GM18519 (cell line): Measurements from ENCODE around the gene ACAN.

Experiments used
- ATAC-seq: cut with Tn5 transposase; IDR thresholded peaks from one replicate; pipeline ENCODE4 v1.9.1; 2021; ENCODE audit warnings: mild to moderate bottlenecking, moderate library complexity; ENCODE audit not compliant: unreplicated experiment, low FRiP score

ACAN gene

GRCh38 chr15:88874275-88874674, 71.0 kb downstream of the ACAN start:
- no peak for ATAC-seq

- ATAC-seq = no peak
Measured at GRCh38 chr15:88874684-88875083, 71.4 kb downstream of the ACAN start.

- ATAC-seq = no peak
Measured at GRCh38 chr15:88876573-88876972, 73.3 kb downstream of the ACAN start.

- no peak for ATAC-seq
Measured at GRCh38 chr15:88877415-88877814, 74.2 kb downstream of the ACAN start.

- no peak for ATAC-seq
Measured at GRCh38 chr15:88877906-88878305, 74.7 kb downstream of the ACAN start.

GRCh38 chr15:88878720-88879184, 75.5 kb downstream of the ACAN start:
- peak; percentile 53 for ATAC-seq

- ATAC-seq = no peak
Measured at GRCh38 chr15:88880944-88881740, 77.9 kb downstream of the ACAN start.

- no peak for ATAC-seq
Measured at GRCh38 chr15:88881775-88882174, 78.5 kb downstream of the ACAN start.

- no peak for ATAC-seq
Measured at GRCh38 chr15:88882785-88883184, 79.5 kb downstream of the ACAN start.

GRCh38 chr15:88887068-88887580, 83.9 kb downstream of the ACAN start:
- no peak for ATAC-seq

GRCh38 chr15:88888719-88889118, 85.5 kb downstream of the ACAN start:
- no peak for ATAC-seq

GRCh38 chr15:88890495-88890894, 87.3 kb downstream of the ACAN start:
- no peak for ATAC-seq

- no peak for ATAC-seq
Measured at GRCh38 chr15:88891540-88892254, 88.5 kb downstream of the ACAN start.

GRCh38 chr15:88894348-88894818, 91.1 kb downstream of the ACAN start:
- ATAC-seq = no peak

- no peak for ATAC-seq
Measured at GRCh38 chr15:88894819-88895767, 91.9 kb downstream of the ACAN start, which contains the start of gene HAPLN3. Gene HAPLN3 (minus strand): TSS chr15:88895544. CDS start chr15:88887298, 8,246 bp downstream.

GRCh38 chr15:88896333-88897033, 93.2 kb downstream of the ACAN start:
- no peak for ATAC-seq

GRCh38 chr15:88897142-88897455, 93.9 kb downstream of the ACAN start:
- ATAC-seq = no peak

GRCh38 chr15:88897456-88898194, 94.4 kb downstream of the ACAN start:
- no peak for ATAC-seq

- no peak for ATAC-seq
Measured at GRCh38 chr15:88898736-88899135, 95.5 kb downstream of the ACAN start.
